ENCODE data around the gene HHAT. TPM values are rescaled to one million over a fixed set of nuclear protein-coding genes. Genes with fewer than 3 reads are reported as not detected.

Gene HHAT
- total RNA-seq, 4 donors from 2014 or later, result 0.83 to 1.6 (median 1.2) TPM

DNA sequence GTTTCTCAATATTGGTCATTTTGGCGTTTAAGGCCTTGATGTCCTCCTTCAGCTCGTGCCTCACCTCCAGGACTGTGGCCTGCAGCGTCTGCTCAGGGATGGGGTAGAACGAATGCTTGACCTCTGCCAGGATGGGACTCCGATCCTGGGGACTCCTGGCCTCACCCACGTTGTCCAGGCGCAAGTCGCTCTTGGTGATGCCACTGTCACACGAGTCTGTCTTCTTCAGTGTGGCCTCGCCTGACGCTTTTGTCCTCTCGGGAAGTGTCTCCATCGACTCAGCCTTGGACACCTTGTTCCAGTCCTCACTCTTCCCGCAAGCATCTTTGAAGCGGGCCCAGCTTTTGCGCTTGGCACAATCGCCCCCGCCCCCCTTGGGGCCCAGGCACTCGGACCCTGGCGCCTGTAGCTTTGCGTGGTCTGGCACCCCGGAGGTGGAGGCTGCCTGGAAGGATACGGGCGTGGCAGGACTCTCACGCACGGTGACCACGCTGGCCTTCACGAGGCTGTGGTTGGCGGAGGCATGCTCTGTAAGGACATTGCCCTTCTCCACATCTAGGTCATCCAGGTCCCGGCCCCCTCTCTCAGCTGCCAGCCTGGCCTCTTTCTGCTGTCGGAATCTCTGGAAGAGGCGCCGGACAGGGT, 354.8 kb downstream of the HHAT start:
- no peak for DNase-seq (ENCODE audit: extremely low spot score)
- no peak overlapping the region for H3K27ac ChIP-seq (replicated peaks in 1 of 4)
- H3K4me1 ChIP-seq, result no peaks in the 10 kb centered on the region
- intact Hi-C loops (cut with DNase I), result no loop called here
- H3K36me3 ChIP-seq, result peaks cover 0 to 11% (median 0%) of the 10 kb centered on the region in 4 donors
- H3K27me3 ChIP-seq, result no peaks in the 10 kb centered on the region
- no peaks in the 10 kb centered on the region for H3K9me3 ChIP-seq
- H3K4me3 ChIP-seq, result no peak overlapping the region
- WGBS, result 97% methylated on average over 24 of the region's 33 CpGs
- TF ChIP-seq POLR2A (IDR thresholded peaks at IDR 0.05; ENCODE audit: low read depth) (no peak), POLR2AphosphoS5 (IDR thresholded peaks at IDR 0.05) (no peak), EP300 (IDR thresholded peaks at IDR 0.05) (no peak)
- TF ChIP-seq, protein P1, sequence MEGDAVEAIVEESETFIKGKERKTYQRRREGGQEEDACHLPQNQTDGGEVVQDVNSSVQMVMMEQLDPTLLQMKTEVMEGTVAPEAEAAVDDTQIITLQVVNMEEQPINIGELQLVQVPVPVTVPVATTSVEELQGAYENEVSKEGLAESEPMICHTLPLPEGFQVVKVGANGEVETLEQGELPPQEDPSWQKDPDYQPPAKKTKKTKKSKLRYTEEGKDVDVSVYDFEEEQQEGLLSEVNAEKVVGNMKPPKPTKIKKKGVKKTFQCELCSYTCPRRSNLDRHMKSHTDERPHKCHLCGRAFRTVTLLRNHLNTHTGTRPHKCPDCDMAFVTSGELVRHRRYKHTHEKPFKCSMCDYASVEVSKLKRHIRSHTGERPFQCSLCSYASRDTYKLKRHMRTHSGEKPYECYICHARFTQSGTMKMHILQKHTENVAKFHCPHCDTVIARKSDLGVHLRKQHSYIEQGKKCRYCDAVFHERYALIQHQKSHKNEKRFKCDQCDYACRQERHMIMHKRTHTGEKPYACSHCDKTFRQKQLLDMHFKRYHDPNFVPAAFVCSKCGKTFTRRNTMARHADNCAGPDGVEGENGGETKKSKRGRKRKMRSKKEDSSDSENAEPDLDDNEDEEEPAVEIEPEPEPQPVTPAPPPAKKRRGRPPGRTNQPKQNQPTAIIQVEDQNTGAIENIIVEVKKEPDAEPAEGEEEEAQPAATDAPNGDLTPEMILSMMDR (IDR thresholded peaks at IDR 0.05), result no peak

- WGBS, result 88% methylated on average over 5 of the region's 5 CpGs
- no peak overlapping the region for H3K4me3 ChIP-seq
- H3K9me3 ChIP-seq, result no peaks in the 10 kb centered on the region
- DNase-seq (ENCODE audit: extremely low spot score), result no peak
- no peak overlapping the region for H3K27ac ChIP-seq (replicated peaks in 1 of 4)
- H3K4me1 ChIP-seq, result peaks cover 0 to 8% (median 3%) of the 10 kb centered on the region in 4 donors
- intact Hi-C loops (cut with DNase I), result no loop called here
- peaks cover 0 to 11% (median 0%) of the 10 kb centered on the region in 4 donors for H3K36me3 ChIP-seq
- no peak for TF ChIP-seq EP300 (IDR thresholded peaks at IDR 0.05)
- no peak for TF ChIP-seq POLR2A (IDR thresholded peaks at IDR 0.05; ENCODE audit: low read depth)
- TF ChIP-seq, protein P1 (IDR thresholded peaks at IDR 0.05), result no peak
- no peak for TF ChIP-seq POLR2AphosphoS5 (IDR thresholded peaks at IDR 0.05)
- no peaks in the 10 kb centered on the region for H3K27me3 ChIP-seq
Observed at GRCh38 chr1:210684466-210685294, 356.0 kb downstream of the HHAT start.

GRCh38 chr1:210685295-210685650, 356.6 kb downstream of the HHAT start:
- H3K27me3 ChIP-seq, result no peaks in the 10 kb centered on the region
- no peaks in the 10 kb centered on the region for H3K9me3 ChIP-seq
- no peak for DNase-seq (ENCODE audit: extremely low spot score)
- WGBS, result 94% methylated on average over 3 of the region's 3 CpGs
- intact Hi-C loops (cut with DNase I), result no loop called here
- H3K36me3 ChIP-seq, result peaks cover 0 to 11% (median 0%) of the 10 kb centered on the region in 4 donors
- peaks cover 0 to 8% (median 3%) of the 10 kb centered on the region in 4 donors for H3K4me1 ChIP-seq
- no peak overlapping the region for H3K27ac ChIP-seq (replicated peaks in 1 of 4)
- H3K4me3 ChIP-seq, result no peak overlapping the region
- TF ChIP-seq EP300 (IDR thresholded peaks at IDR 0.05) (no peak), POLR2AphosphoS5 (IDR thresholded peaks at IDR 0.05) (no peak)

DNA sequence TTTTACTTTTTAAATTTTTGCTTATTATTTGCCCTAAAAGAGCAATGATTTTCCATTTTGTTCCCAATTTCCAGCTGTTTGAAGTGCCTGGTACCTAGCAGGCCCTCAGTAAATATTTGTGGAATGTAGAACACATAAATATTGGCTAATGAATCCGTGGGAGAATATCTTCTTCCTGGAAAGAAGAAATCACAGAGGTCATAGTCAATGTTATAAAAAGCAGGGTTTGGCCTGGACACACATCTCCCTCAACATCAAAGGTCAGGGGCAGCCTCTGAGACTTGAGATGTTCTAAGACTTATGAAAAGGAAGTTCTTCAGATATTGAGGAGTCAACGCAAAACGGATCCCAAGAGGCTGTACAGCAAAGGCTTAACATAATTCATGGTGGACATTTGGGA, 358.1 kb downstream of the HHAT start:
- peaks cover 0 to 8% (median 3%) of the 10 kb centered on the region in 4 donors for H3K4me1 ChIP-seq
- H3K9me3 ChIP-seq, result no peaks in the 10 kb centered on the region
- TF ChIP-seq, protein P1 (IDR thresholded peaks at IDR 0.05), result no peak
- TF ChIP-seq POLR2A (IDR thresholded peaks at IDR 0.05; ENCODE audit: low read depth) (no peak), EP300 (IDR thresholded peaks at IDR 0.05) (no peak), POLR2AphosphoS5 (IDR thresholded peaks at IDR 0.05) (no peak)
- H3K4me3 ChIP-seq, result no peak overlapping the region
- H3K27me3 ChIP-seq, result no peaks in the 10 kb centered on the region
- DNase-seq (ENCODE audit: extremely low spot score), result no peak
- intact Hi-C loops (cut with DNase I), result no loop called here
- no peaks in the 10 kb centered on the region for H3K36me3 ChIP-seq
- 76% methylated on average over 3 of the region's 3 CpGs for WGBS
- no peak overlapping the region for H3K27ac ChIP-seq (replicated peaks in 1 of 4)

- DNase-seq (ENCODE audit: extremely low spot score), result no peak
- TF ChIP-seq POLR2AphosphoS5 (IDR thresholded peaks at IDR 0.05) (no peak), POLR2A (IDR thresholded peaks at IDR 0.05; ENCODE audit: low read depth) (no peak)
- TF ChIP-seq, protein P1 (IDR thresholded peaks at IDR 0.05), result no peak
- H3K4me1 ChIP-seq, result peaks cover 0 to 8% (median 3%) of the 10 kb centered on the region in 4 donors
- no peak overlapping the region for H3K4me3 ChIP-seq
- 86% methylated on average over 6 of the region's 7 CpGs for WGBS
- no peaks in the 10 kb centered on the region for H3K36me3 ChIP-seq
- H3K27me3 ChIP-seq, result no peaks in the 10 kb centered on the region
- intact Hi-C loops (cut with DNase I), result no loop called here
- H3K27ac ChIP-seq (replicated peaks in 1 of 4), result no peak overlapping the region
- no peaks in the 10 kb centered on the region for H3K9me3 ChIP-seq
Observed at GRCh38 chr1:210687582-210688279, 359.0 kb downstream of the HHAT start.

Measured in esophagus muscularis mucosa (tissue), 4 donors.